HG02798 (cell line): ENCODE data around the gene ZFP91.

Experiments used
- ATAC-seq: cut with Tn5 transposase; IDR thresholded peaks from one replicate; pipeline ENCODE4 v1.9.1; 2021; ENCODE audit warnings: mild to moderate bottlenecking; ENCODE audit not compliant: unreplicated experiment, poor library complexity

ZFP91 gene

GRCh38 chr11:58654079-58654907, 75.4 kb downstream of the ZFP91 start:
- peak; percentile 93 for ATAC-seq

- peak; percentile 53 for ATAC-seq
These were observed 76.0 kb downstream of the ZFP91 start for GRCh38 chr11:58654908-58655296.

- no peak for ATAC-seq
These were observed 77.5 kb downstream of the ZFP91 start for GRCh38 chr11:58656348-58656747.

GRCh38 chr11:58658623-58659022, 79.8 kb downstream of the ZFP91 start:
- no peak for ATAC-seq

GRCh38 chr11:58659404-58659803, 80.5 kb downstream of the ZFP91 start:
- no peak for ATAC-seq

GRCh38 chr11:58659910-58660570, 81.2 kb downstream of the ZFP91 start:
- no peak for ATAC-seq
